ENCODE data around the gene DMRT2.

Gene DMRT2

DNA sequence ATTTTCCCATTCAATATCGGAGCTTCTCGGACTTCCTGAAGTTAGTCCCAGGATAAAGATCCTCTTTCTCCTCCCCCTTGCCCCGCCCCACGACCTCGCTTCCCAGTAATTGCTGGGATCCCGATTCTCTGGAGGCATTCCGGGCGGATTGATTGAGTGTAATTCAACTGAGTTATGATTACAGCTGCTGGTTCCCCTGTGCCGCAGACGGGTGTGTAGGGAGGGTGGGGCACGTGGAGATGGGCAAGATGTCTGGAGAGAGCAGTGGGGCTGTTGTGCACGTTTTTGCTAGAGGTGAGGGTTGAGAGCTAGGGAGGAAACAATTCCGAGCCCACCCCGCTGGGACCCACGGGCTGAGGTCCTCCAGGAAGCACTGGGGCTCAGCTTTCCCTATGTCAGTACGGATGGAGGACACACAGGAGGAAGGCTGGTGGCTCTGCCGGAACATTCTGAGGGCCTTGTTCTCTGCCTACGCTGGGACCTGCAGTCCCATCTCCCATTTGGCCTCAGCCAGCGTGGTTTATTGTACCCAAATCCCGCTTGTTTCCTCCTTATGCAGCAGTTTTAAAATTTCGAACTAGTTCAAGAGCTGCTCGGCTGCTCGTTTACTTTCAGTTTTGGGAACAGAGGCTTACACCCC, 2.4 kb upstream of the DMRT2 start:
- no peak for TF ChIP-seq OSR1 (CRISPR knock-in tag; IDR thresholded peaks at IDR 0.05)
- peak; percentile 25 for ATAC-seq

DNA sequence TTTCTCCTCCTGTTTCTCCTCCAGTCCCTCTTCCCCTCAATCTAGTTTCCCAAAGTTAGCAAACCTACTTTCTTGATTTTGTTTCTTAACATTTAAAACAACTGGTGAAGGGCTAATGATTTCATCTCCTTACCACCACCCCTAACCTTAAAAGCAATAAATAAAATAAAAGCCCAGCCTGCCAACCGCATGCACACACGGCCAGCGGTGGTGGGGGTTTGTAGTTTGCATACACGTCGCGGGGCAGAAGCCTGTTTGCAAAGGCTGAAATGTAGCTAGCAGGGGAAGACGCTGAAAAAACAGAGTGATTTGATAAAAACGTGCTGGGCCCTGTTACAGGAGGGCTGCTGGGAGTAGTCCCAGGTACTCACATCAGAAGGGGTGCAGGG, 1.9 kb upstream of the DMRT2 start:
- ATAC-seq = no peak
- TF ChIP-seq BACH2 (CRISPR knock-in tag; IDR thresholded peaks at IDR 0.05; ENCODE audit: borderline replicate concordance) (no peak), ZNF565 (CRISPR knock-in tag; conservative IDR thresholded peaks at IDR 0.05; ENCODE audit: low read depth) (no peak), PPARA (CRISPR knock-in tag; IDR thresholded peaks at IDR 0.05; ENCODE audit: borderline replicate concordance) (no peak), RARB (CRISPR knock-in tag; IDR thresholded peaks at IDR 0.05) (no peak), ESRRG (CRISPR knock-in tag; IDR thresholded peaks at IDR 0.05) (no peak)
- TF ChIP-seq, protein P1, sequence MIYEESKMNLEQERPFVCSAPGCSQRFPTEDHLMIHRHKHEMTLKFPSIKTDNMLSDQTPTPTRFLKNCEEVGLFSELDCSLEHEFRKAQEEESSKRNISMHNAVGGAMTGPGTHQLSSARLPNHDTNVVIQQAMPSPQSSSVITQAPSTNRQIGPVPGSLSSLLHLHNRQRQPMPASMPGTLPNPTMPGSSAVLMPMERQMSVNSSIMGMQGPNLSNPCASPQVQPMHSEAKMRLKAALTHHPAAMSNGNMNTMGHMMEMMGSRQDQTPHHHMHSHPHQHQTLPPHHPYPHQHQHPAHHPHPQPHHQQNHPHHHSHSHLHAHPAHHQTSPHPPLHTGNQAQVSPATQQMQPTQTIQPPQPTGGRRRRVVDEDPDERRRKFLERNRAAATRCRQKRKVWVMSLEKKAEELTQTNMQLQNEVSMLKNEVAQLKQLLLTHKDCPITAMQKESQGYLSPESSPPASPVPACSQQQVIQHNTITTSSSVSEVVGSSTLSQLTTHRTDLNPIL (CRISPR knock-in tag; IDR thresholded peaks at IDR 0.05; ENCODE audit: low read depth) = no peak

DNA sequence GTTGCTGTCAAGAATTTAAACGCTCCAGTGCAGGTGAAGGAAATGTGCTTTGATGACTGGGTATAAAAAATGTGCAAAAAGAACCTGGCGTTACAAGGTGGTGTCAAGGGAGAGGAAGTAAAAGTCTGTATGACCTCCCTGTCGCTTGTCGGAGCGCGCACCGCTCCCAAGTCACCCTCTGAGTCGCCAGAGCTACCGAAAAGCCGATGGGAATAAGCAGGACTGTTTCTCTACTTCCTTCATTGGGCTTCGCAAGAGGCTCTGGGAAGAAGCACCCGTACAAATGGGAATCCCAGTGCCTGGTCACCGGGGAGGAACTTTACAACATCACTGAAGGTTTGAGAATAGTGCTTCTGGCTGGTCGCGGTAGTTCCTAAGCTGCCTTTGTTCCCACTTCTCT, 1.3 kb upstream of the DMRT2 start:
- ATAC-seq = no peak
- TF ChIP-seq TOX (CRISPR knock-in tag; IDR thresholded peaks at IDR 0.05; ENCODE audit: borderline replicate concordance) = no peak
- TF ChIP-seq, protein P1 (CRISPR knock-in tag; IDR thresholded peaks at IDR 0.05; ENCODE audit: low read depth) = no peak
- no peak for TF ChIP-seq ISL1 (CRISPR knock-in tag; IDR thresholded peaks at IDR 0.05)
- TF ChIP-seq CSDC2 (CRISPR knock-in tag; IDR thresholded peaks at IDR 0.05) = no peak
- no peak for TF ChIP-seq ZNF70 (CRISPR knock-in tag; IDR thresholded peaks at IDR 0.05)
- no peak for TF ChIP-seq ZNF565 (CRISPR knock-in tag; conservative IDR thresholded peaks at IDR 0.05; ENCODE audit: low read depth)
- TF ChIP-seq, protein P2, sequence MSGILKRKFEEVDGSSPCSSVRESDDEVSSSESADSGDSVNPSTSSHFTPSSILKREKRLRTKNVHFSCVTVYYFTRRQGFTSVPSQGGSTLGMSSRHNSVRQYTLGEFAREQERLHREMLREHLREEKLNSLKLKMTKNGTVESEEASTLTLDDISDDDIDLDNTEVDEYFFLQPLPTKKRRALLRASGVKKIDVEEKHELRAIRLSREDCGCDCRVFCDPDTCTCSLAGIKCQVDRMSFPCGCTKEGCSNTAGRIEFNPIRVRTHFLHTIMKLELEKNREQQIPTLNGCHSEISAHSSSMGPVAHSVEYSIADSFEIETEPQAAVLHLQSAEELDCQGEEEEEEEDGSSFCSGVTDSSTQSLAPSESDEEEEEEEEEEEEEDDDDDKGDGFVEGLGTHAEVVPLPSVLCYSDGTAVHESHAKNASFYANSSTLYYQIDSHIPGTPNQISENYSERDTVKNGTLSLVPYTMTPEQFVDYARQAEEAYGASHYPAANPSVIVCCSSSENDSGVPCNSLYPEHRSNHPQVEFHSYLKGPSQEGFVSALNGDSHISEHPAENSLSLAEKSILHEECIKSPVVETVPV (CRISPR knock-in tag; IDR thresholded peaks at IDR 0.05) = no peak
- TF ChIP-seq SNAI2 (CRISPR knock-in tag; IDR thresholded peaks at IDR 0.05) = no peak
- no peak for TF ChIP-seq ZC3H10 (CRISPR knock-in tag; IDR thresholded peaks at IDR 0.05)
- no peak for TF ChIP-seq ZFP3 (CRISPR knock-in tag; IDR thresholded peaks at IDR 0.05)
- no peak for TF ChIP-seq RARB (CRISPR knock-in tag; IDR thresholded peaks at IDR 0.05)

DNA sequence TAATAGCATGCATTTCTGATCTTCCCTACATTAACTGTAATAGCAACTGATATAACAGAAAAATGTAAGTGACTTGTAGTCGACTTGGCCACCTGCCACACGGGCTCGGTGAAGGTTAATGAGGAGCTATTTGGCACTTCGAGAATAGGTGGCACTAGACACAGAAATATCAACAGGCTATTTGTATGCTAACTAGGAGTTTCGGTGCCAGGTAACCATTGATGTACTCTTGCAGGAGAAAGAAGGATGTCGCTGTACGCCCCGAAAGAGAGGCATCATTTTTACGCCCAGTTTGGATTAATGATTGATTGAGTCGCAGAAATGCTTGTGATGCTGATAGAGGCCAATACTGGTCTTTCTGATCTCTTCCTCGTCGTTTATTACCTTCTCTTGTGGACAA, 516 bp upstream of the DMRT2 start:
- no peak for TF ChIP-seq SNAI2 (CRISPR knock-in tag; IDR thresholded peaks at IDR 0.05)
- no peak for TF ChIP-seq PPARA (CRISPR knock-in tag; IDR thresholded peaks at IDR 0.05; ENCODE audit: borderline replicate concordance)
- no peak for TF ChIP-seq ESRRG (CRISPR knock-in tag; IDR thresholded peaks at IDR 0.05)
- TF ChIP-seq, protein P2 (CRISPR knock-in tag; IDR thresholded peaks at IDR 0.05) = no peak
- TF ChIP-seq, protein P3, sequence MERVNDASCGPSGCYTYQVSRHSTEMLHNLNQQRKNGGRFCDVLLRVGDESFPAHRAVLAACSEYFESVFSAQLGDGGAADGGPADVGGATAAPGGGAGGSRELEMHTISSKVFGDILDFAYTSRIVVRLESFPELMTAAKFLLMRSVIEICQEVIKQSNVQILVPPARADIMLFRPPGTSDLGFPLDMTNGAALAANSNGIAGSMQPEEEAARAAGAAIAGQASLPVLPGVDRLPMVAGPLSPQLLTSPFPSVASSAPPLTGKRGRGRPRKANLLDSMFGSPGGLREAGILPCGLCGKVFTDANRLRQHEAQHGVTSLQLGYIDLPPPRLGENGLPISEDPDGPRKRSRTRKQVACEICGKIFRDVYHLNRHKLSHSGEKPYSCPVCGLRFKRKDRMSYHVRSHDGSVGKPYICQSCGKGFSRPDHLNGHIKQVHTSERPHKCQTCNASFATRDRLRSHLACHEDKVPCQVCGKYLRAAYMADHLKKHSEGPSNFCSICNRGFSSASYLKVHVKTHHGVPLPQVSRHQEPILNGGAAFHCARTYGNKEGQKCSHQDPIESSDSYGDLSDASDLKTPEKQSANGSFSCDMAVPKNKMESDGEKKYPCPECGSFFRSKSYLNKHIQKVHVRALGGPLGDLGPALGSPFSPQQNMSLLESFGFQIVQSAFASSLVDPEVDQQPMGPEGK (CRISPR knock-in tag; IDR thresholded peaks at IDR 0.05; ENCODE audit: borderline replicate concordance) = no peak
- TF ChIP-seq, protein P4, sequence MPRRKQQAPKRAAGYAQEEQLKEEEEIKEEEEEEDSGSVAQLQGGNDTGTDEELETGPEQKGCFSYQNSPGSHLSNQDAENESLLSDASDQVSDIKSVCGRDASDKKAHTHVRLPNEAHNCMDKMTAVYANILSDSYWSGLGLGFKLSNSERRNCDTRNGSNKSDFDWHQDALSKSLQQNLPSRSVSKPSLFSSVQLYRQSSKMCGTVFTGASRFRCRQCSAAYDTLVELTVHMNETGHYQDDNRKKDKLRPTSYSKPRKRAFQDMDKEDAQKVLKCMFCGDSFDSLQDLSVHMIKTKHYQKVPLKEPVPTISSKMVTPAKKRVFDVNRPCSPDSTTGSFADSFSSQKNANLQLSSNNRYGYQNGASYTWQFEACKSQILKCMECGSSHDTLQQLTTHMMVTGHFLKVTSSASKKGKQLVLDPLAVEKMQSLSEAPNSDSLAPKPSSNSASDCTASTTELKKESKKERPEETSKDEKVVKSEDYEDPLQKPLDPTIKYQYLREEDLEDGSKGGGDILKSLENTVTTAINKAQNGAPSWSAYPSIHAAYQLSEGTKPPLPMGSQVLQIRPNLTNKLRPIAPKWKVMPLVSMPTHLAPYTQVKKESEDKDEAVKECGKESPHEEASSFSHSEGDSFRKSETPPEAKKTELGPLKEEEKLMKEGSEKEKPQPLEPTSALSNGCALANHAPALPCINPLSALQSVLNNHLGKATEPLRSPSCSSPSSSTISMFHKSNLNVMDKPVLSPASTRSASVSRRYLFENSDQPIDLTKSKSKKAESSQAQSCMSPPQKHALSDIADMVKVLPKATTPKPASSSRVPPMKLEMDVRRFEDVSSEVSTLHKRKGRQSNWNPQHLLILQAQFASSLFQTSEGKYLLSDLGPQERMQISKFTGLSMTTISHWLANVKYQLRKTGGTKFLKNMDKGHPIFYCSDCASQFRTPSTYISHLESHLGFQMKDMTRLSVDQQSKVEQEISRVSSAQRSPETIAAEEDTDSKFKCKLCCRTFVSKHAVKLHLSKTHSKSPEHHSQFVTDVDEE (CRISPR knock-in tag; IDR thresholded peaks at IDR 0.05) = no peak
- TF ChIP-seq, protein P1 (CRISPR knock-in tag; IDR thresholded peaks at IDR 0.05; ENCODE audit: low read depth) = no peak
- no peak for ATAC-seq
